HG02885 (cell line): Measurements from ENCODE around the gene ASXL2.
A peak's percentile ranks its signal among the peaks of the same experiment; 100 is the strongest.

ENCODE experiments used
- ATAC-seq: cut with Tn5 transposase; IDR thresholded peaks from one replicate; pipeline ENCODE4 v1.9.1; 2021; ENCODE audit warnings: mild to moderate bottlenecking; ENCODE audit not compliant: unreplicated experiment, poor library complexity

Gene ASXL2

DNA sequence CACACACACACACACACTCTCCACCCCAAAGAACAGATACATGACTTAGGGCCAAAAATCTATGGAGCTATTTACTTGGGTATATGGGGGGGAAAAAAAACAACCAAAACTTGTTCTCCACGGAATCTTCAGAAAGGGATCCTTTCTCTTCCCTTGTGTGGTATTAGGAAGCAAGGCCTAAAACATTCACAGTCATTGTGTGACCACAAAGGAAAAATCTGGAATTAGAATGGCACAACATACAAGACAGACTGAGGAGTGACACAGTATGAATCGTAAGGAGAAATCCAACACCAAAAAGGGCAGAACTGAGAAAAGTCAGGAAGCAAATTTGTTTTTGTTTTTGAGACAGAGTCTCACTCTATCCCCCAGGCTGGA lies 70.3 kb downstream of the ASXL2 start:
- no peak for ATAC-seq

DNA sequence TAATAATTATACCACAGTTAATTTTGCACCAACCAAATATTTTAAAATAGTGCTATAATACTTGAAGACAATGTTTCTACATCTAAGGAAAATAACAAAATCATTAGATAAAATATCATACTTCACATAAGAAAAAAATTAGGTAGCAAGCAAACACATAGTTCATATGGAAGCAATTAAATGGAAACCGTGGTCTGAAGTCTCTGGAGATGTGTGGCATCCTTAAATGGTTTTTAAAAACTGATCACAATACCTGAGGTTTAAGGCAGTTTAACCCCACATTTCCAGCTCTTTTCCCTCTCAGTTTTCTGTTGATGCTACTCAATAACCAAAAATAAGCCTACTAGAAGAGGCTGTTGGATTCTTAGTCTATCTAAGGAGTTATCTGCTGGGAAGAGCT lies 71.3 kb downstream of the ASXL2 start:
- no peak for ATAC-seq

DNA sequence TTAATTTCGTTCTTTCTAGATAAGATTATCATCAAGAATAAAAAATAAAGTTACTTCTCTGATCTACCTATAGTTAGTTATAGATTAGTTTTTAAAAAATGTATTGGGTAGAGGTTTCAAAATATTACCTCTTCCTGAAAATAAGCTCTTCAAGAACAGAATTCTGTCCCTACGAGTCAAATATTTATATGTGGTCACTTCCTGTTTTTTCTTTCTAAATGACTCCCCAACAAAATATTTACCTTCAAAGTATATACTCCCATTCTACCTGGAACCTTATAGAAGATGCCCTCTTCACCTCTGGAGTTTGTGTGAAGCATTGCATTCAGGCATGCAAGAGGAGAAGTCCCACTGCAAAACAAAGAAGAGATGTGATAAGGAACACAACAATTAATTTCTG lies 72.3 kb downstream of the ASXL2 start:
- ATAC-seq = no peak

DNA sequence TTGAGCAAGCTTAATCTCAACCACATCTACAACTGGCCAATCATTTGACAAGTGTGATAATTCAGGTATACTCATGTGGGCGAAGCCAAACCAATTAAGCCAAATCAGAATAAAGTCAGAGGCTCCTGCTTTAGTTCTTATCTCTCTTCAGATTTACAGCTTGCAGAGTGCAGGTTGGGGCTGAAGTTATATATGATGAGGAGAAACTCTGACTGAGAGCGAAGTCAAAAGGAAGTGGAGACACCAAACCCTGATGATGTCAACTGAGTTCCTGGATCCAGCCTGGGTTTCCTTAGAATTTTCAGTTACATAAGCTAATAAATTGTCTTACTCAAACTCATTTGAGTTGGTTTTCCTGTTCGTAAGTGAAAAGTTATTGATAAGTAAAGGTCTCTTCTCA lies 73.9 kb downstream of the ASXL2 start:
- no peak for ATAC-seq

DNA sequence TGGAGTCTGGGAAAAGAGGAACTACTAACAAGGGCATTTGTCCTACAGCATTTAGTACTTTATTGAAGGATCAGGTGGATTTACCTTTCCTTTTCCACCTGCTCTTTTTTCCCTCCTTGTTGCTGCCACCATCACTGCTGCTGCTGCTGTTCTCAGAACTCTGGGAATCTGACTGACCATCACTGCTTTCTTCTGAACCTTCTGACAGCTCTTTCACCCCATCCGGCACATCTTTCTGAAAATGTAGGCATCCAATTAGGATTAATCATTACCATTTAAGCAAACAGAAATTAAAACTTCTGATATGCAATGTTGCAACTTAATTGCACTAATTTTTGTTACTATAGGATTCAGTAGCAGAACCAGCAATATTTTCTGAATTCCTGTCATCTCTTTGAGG lies 79.0 kb downstream of the ASXL2 start:
- no peak for ATAC-seq

DNA sequence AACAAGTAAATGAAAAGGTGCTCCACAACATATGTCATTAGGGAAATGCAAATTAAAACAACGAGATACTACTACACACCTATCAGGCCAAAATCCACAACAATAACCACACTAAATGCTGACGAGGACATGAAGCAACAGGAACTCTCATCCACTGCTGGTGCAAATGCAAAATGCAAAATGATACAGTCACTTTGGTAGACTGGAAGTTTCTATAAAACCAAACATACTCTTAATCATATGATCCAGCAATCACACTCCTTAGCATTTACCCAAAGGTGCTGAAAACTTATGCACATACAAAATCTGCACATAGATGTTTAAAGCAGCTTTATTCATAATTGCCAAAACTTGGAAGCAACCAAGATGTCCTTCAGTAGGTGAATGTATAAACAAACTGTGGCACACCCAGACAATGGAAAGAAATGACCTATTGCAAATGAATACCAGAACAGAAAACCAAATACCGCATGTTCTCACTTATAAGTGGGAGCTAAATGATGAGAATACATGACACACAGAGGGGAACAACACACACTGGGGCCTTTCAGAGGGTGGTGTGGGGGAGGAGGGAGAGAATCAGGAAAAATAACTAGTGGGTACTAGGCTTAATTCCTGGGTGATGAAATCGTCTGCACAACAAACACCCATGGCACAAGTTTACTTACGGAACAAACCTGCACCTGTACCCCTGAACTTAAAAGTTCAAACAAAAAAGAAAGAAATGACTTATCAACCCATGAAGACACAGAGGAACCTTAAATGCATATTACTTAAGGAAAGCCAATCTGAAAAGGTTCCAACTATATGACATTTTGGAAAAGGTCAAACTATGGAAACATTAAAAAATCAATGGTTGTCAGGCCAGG lies 80.4 kb downstream of the ASXL2 start:
- no peak for ATAC-seq

DNA sequence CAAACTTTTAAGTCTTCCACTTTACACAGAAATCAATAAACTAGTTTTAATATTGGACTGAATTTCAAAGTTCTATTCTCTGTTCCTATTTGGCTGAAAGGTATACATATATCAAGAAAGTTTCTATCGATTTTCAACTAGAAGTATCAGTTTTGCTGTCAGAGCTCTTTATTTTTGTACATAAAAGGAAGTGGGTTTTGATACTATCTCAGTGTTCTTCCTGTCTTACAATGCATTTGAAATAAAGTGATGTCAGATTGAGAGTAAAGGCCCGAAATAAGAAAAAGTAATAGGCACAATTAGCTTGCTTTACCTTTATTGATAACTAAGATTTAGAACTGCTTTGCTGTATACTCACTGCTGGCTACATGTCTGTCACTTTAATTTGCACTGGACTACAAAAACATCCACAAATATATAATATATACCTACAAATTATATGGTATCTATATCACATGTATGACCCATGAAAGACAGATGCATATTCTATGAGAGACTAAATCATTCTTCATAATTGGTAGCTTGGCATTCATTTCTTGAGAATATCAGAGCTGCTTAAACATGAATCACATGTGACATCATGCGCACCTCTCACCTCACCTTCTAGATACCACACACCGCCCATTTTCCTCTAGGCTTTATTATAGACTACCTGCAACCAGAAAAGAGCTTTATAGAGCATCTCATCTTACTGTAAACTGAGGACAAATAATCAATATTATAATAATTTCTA lies 83.6 kb downstream of the ASXL2 start:
- ATAC-seq = peak; percentile 63

DNA sequence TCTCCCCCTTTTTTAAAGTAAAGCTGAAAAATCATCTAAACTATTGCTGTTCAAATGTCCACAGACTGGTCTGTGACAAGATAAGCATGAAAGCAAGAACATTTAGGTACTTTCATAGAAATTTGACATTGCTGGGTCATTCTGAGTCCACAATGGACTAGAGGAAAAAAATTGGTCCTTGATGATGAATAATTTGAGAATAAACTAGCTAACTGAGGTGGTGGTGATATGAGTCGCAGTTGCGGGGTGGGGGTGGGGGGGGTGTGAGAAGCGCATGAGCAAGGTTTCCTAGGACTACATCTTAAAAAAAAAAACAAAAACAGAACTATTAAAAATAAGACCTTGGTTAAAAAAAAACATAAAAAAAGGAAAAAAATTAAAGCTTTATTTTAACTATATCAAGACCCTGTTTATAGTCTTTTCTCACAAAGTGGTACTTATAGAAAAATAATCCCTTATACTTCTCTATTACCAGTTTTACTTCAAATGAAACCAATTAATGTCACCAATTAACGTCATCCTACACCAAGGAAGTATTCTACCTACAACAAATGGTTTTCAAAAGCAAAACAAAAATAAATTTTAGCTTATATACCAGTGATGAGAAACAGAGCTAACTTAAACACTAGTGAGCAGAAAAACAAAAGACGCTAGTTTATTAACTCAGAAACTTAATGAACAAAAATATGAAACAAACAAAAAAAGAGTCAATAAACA lies 88.1 kb downstream of the ASXL2 start:
- no peak for ATAC-seq

DNA sequence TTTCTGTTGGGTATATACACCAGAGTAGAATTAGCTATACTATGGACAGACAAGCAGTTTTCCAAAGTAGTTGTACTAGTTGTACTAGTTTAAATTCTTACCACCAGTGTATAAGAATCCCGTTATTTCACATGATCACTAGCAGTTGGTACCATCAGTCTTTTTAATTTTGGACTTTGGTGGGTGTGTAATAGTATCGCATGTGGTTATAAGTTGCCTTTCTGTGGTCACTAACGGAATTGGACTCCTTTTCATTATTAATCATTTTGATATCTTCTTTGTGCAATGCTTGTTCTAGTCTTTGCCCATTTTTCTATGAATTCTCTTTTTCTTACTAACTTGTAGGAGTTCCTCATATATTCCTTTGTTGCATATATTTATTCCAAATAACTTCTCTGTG lies 89.8 kb downstream of the ASXL2 start:
- ATAC-seq = no peak

DNA sequence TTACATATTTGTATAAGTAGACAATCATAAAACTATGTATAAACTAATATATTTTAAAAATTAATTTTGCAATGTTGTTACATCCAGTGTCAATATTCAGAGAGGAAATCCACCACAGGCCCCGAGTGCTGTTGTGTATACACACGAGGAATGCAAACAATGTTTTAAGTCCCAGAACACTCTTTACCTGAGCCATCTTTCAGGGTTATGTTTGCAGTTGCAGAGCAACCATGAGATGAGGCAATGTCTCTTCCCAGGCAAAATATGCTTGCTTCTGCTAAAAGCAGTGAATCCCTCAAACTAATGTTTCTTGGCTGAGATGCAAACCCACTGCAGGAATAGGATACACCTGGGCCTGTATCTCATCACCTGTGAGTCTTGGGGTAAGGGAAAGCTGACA lies 91.3 kb downstream of the ASXL2 start:
- ATAC-seq = no peak

DNA sequence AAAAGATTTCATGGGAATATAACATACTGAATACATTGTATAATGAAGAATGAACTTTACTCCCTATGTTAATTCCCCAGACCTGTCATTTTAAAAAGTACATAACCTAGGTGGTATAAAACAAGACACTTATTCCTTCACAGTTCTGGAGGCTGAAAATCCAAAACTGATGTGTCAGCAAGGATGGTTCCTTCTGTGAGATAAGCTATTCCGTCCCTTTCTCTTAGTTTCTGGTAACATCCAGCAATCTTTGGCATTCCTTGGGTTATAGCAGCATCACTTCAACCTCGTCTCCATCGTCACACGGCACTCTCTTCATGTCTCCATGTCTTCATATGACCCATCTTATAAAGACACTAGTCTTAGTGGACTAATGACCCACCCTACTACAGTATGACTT lies 93.9 kb downstream of the ASXL2 start:
- no peak for ATAC-seq

DNA sequence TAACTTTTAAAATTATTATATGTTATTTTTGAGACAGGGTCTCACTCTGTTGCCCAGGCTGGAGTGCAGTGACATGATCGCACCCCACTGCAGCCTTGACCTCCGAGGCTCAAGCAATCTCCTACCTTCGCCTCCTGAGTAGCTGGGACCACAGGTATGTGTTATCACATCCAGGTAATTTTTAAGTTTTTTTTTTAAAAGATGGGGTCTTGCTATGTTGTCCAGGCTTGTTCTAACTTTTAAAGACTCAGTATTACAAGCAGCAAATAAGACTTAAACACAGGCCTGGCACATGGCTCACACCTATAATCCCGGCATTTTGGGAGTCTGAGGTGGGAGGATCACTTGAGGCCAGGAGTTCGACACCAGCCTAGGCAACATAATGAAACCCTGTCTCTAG lies 101.2 kb downstream of the ASXL2 start:
- no peak for ATAC-seq

DNA sequence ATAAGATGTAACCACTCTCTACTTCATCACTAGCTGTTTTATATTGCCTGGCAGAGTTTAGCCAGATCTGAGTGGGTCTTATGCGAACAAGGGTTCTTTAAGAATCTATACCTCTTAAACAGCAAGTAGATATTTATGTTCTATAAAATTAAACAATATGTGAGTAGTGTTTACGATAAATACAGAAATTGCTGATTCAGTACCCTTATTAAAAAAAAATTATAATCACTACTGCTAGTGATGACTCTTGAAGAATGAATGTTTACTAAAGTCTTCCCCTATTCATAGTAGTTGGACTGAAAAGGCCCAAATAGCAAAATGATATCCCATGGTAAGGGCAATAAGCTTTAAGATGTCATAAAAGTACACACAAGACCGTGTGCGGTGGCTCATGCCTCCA lies 106.2 kb downstream of the ASXL2 start:
- ATAC-seq = no peak

DNA sequence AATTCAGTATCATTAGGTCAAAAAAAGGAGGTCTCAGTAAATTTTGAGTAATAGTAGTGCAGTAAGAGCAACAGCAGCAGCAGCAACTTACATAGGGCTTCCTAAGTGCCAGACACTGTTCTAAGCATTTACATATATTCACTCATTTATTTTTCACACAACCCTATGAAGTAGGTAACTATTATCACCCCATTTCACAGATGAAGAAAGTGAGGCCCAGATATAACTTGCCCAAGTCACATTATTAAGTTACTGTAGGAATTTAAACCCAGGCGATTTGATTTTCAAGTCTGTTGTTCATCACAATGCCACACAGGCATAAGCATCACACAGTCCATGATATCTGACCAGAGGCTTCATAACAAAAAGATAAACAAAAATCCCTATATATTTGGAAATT lies 114.7 kb downstream of the ASXL2 start:
- no peak for ATAC-seq

DNA sequence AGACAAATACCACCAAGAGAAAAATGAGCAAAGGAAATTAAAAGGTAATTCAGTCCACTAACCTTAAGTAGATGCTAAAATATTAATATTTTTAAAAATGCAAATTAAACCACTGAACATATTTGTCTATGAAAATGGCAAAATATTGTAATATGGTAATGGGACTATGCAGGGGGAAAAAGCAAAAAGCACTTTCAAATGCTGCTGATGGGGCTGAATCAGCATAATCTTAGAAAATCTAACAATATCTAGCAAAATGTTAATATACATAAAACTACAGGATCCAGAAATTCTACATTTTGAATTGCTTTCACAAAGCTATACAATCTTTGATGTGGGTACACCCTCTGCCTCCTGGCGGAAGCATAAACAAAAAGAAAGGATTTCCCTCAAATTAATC lies 118.0 kb downstream of the ASXL2 start:
- ATAC-seq = no peak

DNA sequence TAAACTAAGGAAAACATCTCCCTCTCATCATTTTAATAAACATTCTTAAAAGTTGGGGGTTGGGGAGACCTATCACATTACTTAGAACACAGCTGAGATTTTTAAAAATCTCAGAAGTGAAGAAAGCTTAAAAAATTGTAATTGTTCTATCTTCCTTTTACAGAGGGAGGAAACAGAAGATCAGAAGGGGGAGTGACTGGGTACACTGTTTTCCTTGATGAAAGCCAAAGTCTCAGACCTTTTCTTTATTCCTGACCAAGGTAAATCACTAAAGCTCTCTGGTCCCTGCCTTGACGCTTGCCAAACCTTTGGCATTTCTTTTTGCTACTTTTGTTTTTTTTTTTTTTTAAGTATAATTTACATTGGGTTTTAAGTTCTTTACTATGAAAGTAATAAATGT lies 119.9 kb downstream of the ASXL2 start:
- ATAC-seq = no peak

DNA sequence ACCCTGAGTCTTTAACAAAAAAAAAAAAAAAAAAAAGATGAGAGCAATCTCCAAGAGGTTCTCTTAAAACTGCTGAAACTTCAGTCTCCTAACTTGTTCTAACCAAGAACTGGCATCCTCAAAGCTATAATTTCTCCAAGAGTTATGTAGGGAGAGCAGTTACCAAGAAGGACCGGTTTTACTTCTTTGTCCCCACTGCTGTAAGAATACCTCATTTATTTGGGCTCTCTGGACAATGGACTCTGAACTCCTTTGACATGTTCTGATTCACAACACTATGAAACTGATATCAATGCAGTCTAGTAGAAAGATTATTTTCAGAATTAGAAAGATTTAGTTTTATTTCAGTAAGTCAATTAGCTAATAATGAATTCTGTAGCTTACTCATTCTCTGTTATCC lies 120.4 kb downstream of the ASXL2 start:
- no peak for ATAC-seq

DNA sequence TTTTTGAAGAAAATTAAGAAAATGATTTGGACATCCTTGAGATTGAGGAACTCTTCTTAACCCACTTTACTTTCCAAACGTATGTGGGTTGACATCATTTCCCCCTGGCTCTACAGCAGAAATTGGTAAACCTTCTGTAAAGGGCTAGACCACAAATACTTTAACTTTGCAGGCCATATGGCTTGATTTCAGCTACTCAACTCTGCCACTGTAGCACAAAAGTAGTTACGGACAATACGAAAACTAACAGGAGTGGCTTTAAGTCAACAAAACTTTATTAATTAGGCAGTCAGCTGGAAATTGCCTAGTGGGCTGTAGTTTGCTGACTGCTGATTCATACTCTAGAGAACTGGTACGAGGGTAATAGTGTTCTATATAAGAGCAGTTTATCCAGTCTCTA lies 121.8 kb downstream of the ASXL2 start:
- no peak for ATAC-seq

DNA sequence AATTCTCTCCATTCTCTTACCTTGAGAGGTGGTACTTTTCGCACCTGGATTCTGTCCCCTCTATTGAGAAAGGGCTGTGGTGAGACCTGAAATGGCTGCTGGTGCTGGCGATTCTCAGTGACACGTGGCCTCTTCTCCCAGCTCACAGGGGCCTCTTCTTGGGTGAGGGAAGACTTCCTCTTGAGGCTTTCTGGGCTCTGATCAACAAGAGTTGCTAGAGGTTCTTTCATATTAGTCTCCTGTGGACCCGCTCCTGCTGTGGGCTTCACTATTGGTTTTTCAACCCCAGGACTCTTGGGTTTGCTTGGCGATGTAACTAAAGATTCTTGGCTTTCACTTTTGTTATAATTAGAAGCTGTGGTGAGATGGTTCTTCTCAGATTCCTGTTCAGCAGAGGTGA lies 128.6 kb downstream of the ASXL2 start:
- ATAC-seq = no peak

DNA sequence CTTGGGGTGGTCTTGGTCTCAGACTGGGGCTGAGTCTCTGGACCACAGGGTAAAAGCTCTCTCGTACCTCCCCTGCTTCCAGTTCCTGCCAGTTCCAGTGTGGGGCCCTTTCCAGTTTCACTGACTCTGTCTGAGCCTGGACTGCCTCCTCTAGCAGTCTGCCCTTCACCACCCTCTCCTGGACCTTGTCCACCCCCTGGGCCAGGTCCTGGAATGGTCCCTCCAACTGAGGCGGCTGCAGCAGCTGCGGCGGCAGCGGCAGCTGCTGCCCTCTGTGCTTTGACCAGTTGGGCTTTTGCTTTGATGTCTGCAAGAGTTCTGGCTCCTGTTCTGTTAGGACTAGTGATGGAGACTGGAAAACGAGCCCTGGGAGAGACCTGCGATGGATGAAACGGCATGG lies 134.2 kb downstream of the ASXL2 start:
- no peak for ATAC-seq

DNA sequence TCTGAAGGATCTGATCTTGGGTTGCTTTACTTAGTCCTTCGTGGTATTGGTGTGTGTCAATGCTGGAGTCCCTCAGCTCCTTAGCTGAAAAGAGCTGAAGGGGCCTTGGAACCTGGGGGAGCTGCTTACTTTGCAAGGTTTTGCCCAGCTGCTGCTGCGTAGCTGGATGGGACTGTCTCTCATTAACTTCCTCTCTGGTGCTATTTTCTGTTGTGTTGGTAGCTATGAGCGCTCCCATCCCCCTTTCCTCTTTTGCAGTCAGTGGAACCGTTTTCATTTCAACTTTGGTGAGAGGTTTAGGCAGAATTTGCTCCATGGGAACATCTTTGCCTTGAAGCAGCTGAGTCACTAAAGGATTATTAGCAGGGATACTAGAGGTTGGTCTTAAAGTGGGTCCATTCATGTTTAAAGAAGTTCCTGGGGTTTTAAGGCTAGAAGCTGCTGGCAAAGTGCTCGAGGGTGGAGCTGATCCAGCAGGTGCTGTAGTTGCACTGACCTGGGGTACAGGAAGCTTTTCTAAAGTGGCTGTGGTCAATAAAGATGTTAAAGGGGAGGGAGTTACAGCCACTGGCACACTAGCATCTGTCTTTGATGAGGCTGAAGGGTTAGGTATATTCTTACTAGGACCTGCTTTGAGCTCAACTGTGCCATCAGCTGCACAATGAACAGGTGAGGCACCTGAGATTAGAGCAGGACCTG lies 135.0 kb downstream of the ASXL2 start:
- ATAC-seq = no peak
